Esophagus squamous epithelium (tissue), 4 donors: ENCODE data around the gene TERC.

Experiments used
- CTCF ChIP-seq, 6 experiments: fragments of 450-650 bp in 4 of 6; fragments of 200-600 bp in 2 of 6; sonication (generic) in 2 of 6; IDR thresholded peaks; one replicate each; pipeline ENCODE4 v1.5.1; 2016 to 2019; ENCODE audit warnings: antibody characterized with exemption in 6 of 6, mild to moderate bottlenecking in 4 of 6, moderate library complexity in 4 of 6
- POLR2A ChIP-seq, 4 donors: fragments of 450-650 bp; IDR thresholded peaks; one replicate each; pipeline ENCODE4 v1.6.1; 2017; ENCODE audit warnings: antibody characterized with exemption in 4 of 4, mild to moderate bottlenecking in 4 of 4, moderate library complexity in 3 of 4

- no peak for TF ChIP-seq CTCF (IDR thresholded peaks at IDR 0.05)
- TF ChIP-seq POLR2A (IDR thresholded peaks at IDR 0.05): no peak
Measured at GRCh38 chr3:169772305-169772896, 7.5 kb upstream of the TERC start.
